HCT116 (cell line): Measurements from ENCODE around the gene RIPOR3. TPM values are rescaled to one million over a fixed set of nuclear protein-coding genes. Genes with fewer than 3 reads are reported as not detected.
A peak's percentile ranks its signal among the peaks of the same experiment; 100 is the strongest.
"Not testable (repeated sequence)": the region's sequence is repeated elsewhere in the genome, so short reads cannot be mapped to it uniquely, and the experiment has no call there.

Experiments
- ATAC-seq: fragments of 200-7000 bp; cut with Tn5 transposase; 2 replicates; pipeline ENCODE4 v1.9.1; 2020; ENCODE audit warnings: mild to moderate bottlenecking, moderate library complexity
- BruUV-seq: library from RNA; stranded (reverse); fragments of 400-500 nt; replicated peaks from 2 replicates; lab custom pipeline; 2021; lab: Mats Ljungman, UMichigan
- CTCF ChIA-PET: fragments of 300-600 bp; sonication (Branson Sonifier 250); formaldehyde crosslinking; loops from one replicate; lab custom pipeline; 2021; ENCODE audit warnings: antibody characterized with exemption; lab: Charles Lee
- POLR2A ChIA-PET: fragments of 300-600, 350-600 bp; sonication (Branson Sonifier 250); formaldehyde crosslinking; loops from one replicate; lab custom pipeline; 2021; ENCODE audit warnings: antibody characterized with exemption; lab: Charles Lee
- RAD21 ChIA-PET, 2 experiments: fragments of 300-600 bp; sonication (Branson Sonifier 250); formaldehyde crosslinking; loops; one replicate each; lab custom pipeline; 2023; ENCODE audit warnings: low total read pairs in 2 of 2; ENCODE audit not compliant: uncharacterized antibody in 2 of 2, unreplicated experiment in 2 of 2, low non-redundant PET in 1 of 2; lab: Charles Lee
- DNase-seq: peaks from one replicate; pipeline ENCODE4 v3.0.0-alpha.2; 2010; ENCODE audit warnings: low read depth, low spot score
- H2AFZ ChIP-seq: fragments of 200-600 bp; shearing (Covaris generic), sonication (generic); 2 replicates; pipeline ENCODE4 v1.6.1; 2017; ENCODE audit warnings: low read depth, mixed run types, mixed read lengths, antibody characterized with exemption, low read length; ENCODE audit not compliant: poor library complexity, severe bottlenecking
- H3K27ac ChIP-seq: 2 replicates; pipeline ENCODE4 v1.5.1; 2012; ENCODE audit warnings: low read depth, low read length
- H3K27me3 ChIP-seq: fragments of 200-600 bp; sonication (generic); 2 replicates; pipeline ENCODE4 v1.6.1; 2016; ENCODE audit warnings: mixed run types, low read length, mixed read lengths; ENCODE audit not compliant: insufficient read depth
- H3K36me3 ChIP-seq, 2 experiments: fragments of 200-500 bp in 1 of 2; fragments of 200-600 bp in 1 of 2; sonication (Bioruptor generic) in 1 of 2; sonication (generic) in 1 of 2; 2 replicates each; pipeline versions ENCODE4 v1.5.1 to v1.6.1; 2014 to 2016; ENCODE audit warnings: low read length in 2 of 2, inconsistent platforms in 1 of 2, mixed read lengths in 1 of 2, mixed run types in 1 of 2; ENCODE audit not compliant: insufficient read depth in 2 of 2, control insufficient read depth in 1 of 2
- H3K4me1 ChIP-seq, 2 experiments: fragments of 200-600 bp in 1 of 2; sonication (generic) in 1 of 2; 2 replicates each; pipeline versions ENCODE4 v1.5.1 to v1.6.1; 2012 to 2017; ENCODE audit warnings: low read length in 2 of 2, inconsistent platforms in 1 of 2, mild to moderate bottlenecking in 1 of 2, mixed read lengths in 1 of 2, mixed run types in 1 of 2, moderate library complexity in 1 of 2; ENCODE audit not compliant: insufficient read depth in 2 of 2, control insufficient read depth in 1 of 2
- H3K4me2 ChIP-seq: fragments of 200-600 bp; sonication (generic); 2 replicates; pipeline ENCODE4 v1.6.1; 2017; ENCODE audit warnings: mixed run types, low read length, mixed read lengths
- H3K4me3 ChIP-seq, 2 experiments: fragments of 200-600 bp in 1 of 2; sonication (generic) in 1 of 2; replicated peaks in 1 of 2; 2 replicates each; pipeline ENCODE4 v1.5.1; 2011 to 2016; ENCODE audit warnings: low read length in 2 of 2, control low read depth in 1 of 2, low read depth in 1 of 2, mild to moderate bottlenecking in 1 of 2, mixed read lengths in 1 of 2, mixed run types in 1 of 2
- H3K79me2 ChIP-seq: fragments of 200-600 bp; sonication (generic); 2 replicates; pipeline ENCODE4 v1.6.1; 2017; ENCODE audit warnings: mild to moderate bottlenecking, mixed run types, low read length, moderate library complexity, mixed read lengths; ENCODE audit not compliant: insufficient read depth
- H3K9ac ChIP-seq: fragments of 200-600 bp; sonication (generic); 2 replicates; pipeline ENCODE4 v1.6.1; 2016; ENCODE audit warnings: low read length, mixed read lengths
- H3K9me2 ChIP-seq: fragments of 200-600 bp; sonication (generic), shearing (Covaris generic); 2 replicates; pipeline ENCODE4 v1.6.1; 2017; ENCODE audit warnings: mixed run types, mild to moderate bottlenecking, moderate library complexity; ENCODE audit not compliant: insufficient read depth
- H3K9me3 ChIP-seq, 2 experiments: fragments of 200-500 bp in 1 of 2; fragments of 200-600 bp in 1 of 2; sonication (Bioruptor generic) in 1 of 2; sonication (generic) in 1 of 2; 2 replicates each; pipeline ENCODE4 v1.6.1; 2014 to 2017; ENCODE audit warnings: low read length in 2 of 2, mixed read lengths in 2 of 2, inconsistent platforms in 1 of 2, low read depth in 1 of 2, mild to moderate bottlenecking in 1 of 2, mixed run types in 1 of 2, moderate library complexity in 1 of 2; ENCODE audit not compliant: control insufficient read depth in 1 of 2, insufficient read depth in 1 of 2
- H4K20me1 ChIP-seq: fragments of 200-600 bp; sonication (generic), shearing (Covaris generic); 2 replicates; pipeline ENCODE4 v1.6.1; 2017; ENCODE audit warnings: mixed run types, mild to moderate bottlenecking, moderate library complexity; ENCODE audit not compliant: insufficient read depth
- ATF3 ChIP-seq: IDR thresholded peaks from 2 replicates; pipeline ENCODE4 v1.6.1; 2012
- EGR1 ChIP-seq: IDR thresholded peaks from 2 replicates; pipeline ENCODE4 v1.6.1; 2012; ENCODE audit warnings: low read depth
- ELF1 ChIP-seq: IDR thresholded peaks from 2 replicates; pipeline ENCODE4 v1.6.1; 2012; ENCODE audit warnings: low read depth, borderline replicate concordance
- EZH2 ChIP-seq: fragments of 200-600 bp; sonication (generic); IDR thresholded peaks from 2 replicates; pipeline ENCODE4 v1.6.1; 2017; ENCODE audit warnings: antibody characterized with exemption, mixed run types
- FOSL1 ChIP-seq: IDR thresholded peaks from 2 replicates; pipeline ENCODE4 v1.6.1; 2012; ENCODE audit warnings: low read depth
- SP1 ChIP-seq: IDR thresholded peaks from 2 replicates; pipeline ENCODE4 v1.6.1; 2012; ENCODE audit warnings: low read depth
- SRF ChIP-seq: IDR thresholded peaks from 2 replicates; pipeline ENCODE4 v1.6.1; 2012; ENCODE audit warnings: low read depth
- intact Hi-C: fragments of 100-400 bp; cut with micrococcal nuclease; formaldehyde crosslinking; loops from 2 replicates; pipeline ENCODE4 v1.10.0; 2022
- total RNA-seq: library from RNA; stranded (reverse); gene quantifications from one replicate; pipeline ENCODE4 v1.2.1, GENCODE V29; 2021; ENCODE audit not compliant: unreplicated experiment

Gene RIPOR3
- total RNA-seq, 1 experiment from 2014 or later: 0.22 TPM

- TF ChIP-seq EZH2 (no peak), EGR1 (no peak), ATF3 (no peak; the same call in 1 of the 2 replicates), ELF1 (no peak; the same call in 1 of the 2 replicates), FOSL1 (peak; percentile 86), SRF (peak; percentile 64; the same call in 1 of the 2 replicates)
These were observed 150.4 kb downstream of the RIPOR3 start (continued) for GRCh38 chr20:50540620-50541605.

- intact Hi-C loops: loop anchor here (2.0 kb wide), 1 partner anchor 21 kb away; no protein-coding TSS in a partner anchor
- Histone ChIP-seq H3K4me2 (peak overlapping the region; percentile 84), H3K9ac (peak overlapping the region; percentile 63), H3K4me3 (peak overlapping the region in 1 of 2 experiments; percentile 45; a peak in 1 of 4 replicates), H3K79me2 (peaks cover 87% of the 10 kb centered on the region), H3K4me1 (peaks cover 93 to 98% of the 10 kb centered on the region in 2 experiments), H3K27ac (peak overlapping the region; percentile 93)
- TF ChIP-seq SP1: 0 out of 2 replicates have a peak, but pooled peaks have one; percentile 11
- H3K9me2 ChIP-seq, H2AFZ ChIP-seq, ATAC-seq, BruUV-seq, RAD21 ChIA-PET, H3K9me3 ChIP-seq, H4K20me1 ChIP-seq, H3K27me3 ChIP-seq, DNase-seq, POLR2A ChIA-PET, H3K36me3 ChIP-seq: not testable (repeated sequence)
- CTCF ChIA-PET: interaction anchor here (0.8 to 1.0 kb wide), 2 partner anchors 14 to 49 kb away, joined by 3 read pairs; no protein-coding TSS in a partner anchor
These were observed 151.5 kb downstream of the RIPOR3 start for GRCh38 chr20:50539798-50540197.
